HG03469 (cell line): ENCODE measurements around the gene NR2F1.
"Not testable (repeated sequence)": the region's sequence is repeated elsewhere in the genome, so short reads cannot be mapped to it uniquely, and the experiment has no call there.

ENCODE experiments used
- ATAC-seq: cut with Tn5 transposase; IDR thresholded peaks from one replicate; pipeline ENCODE4 v1.9.1; 2021; ENCODE audit warnings: mild to moderate bottlenecking, moderate library complexity, moderate number of reproducible peaks; ENCODE audit not compliant: unreplicated experiment

The NR2F1 gene

GRCh38 chr5:93582677-93583438 is at the start of gene NR2F1:
Gene NR2F1 (plus strand): TSS chr5:93583222. CDS start chr5:93585024, 1,802 bp downstream.
- ATAC-seq: no peak

GRCh38 chr5:93545872-93546271 is 37.1 kb upstream of the NR2F1 start:
- ATAC-seq: no peak

GRCh38 chr5:93549594-93549993 is 33.4 kb upstream of the NR2F1 start:
- ATAC-seq: not testable (repeated sequence)

GRCh38 chr5:93557021-93557604 is 25.9 kb upstream of the NR2F1 start:
- ATAC-seq: no peak

- no peak for ATAC-seq
Measured at GRCh38 chr5:93566091-93566490, 16.9 kb upstream of the NR2F1 start.

GRCh38 chr5:93567424-93567823 is 15.6 kb upstream of the NR2F1 start:
- ATAC-seq: no peak

GRCh38 chr5:93569300-93570160 is 13.5 kb upstream of the NR2F1 start:
- no peak for ATAC-seq

GRCh38 chr5:93570294-93571113 is 12.5 kb upstream of the NR2F1 start:
- no peak for ATAC-seq

- no peak for ATAC-seq
Measured at GRCh38 chr5:93571114-93571949, 11.7 kb upstream of the NR2F1 start.

- ATAC-seq: no peak
Measured at GRCh38 chr5:93572101-93572607, 10.9 kb upstream of the NR2F1 start.

- ATAC-seq: no peak
Measured at GRCh38 chr5:93572608-93573353, 10.2 kb upstream of the NR2F1 start.

- no peak for ATAC-seq
Measured at GRCh38 chr5:93573354-93574351, 9.4 kb upstream of the NR2F1 start.

- no peak for ATAC-seq
Measured at GRCh38 chr5:93574491-93575305, 8.3 kb upstream of the NR2F1 start.

- no peak for ATAC-seq
Measured at GRCh38 chr5:93575461-93576414, 7.3 kb upstream of the NR2F1 start.

- no peak for ATAC-seq
Measured at GRCh38 chr5:93576994-93577853, 5.8 kb upstream of the NR2F1 start.
